Mucosa of descending colon (tissue), 3 donors: ENCODE results near the gene HMGXB3. TPM values are rescaled to one million over a fixed set of nuclear protein-coding genes. Genes with fewer than 3 reads are reported as not detected.

Experiments
- ATAC-seq: fragments of 200-7000 bp; cut with Tn5 transposase; one replicate; pipeline ENCODE4 v1.9.1; 2020; ENCODE audit warnings: mild to moderate bottlenecking, moderate library complexity
- DNase-seq, 3 donors: peaks; one replicate each; pipeline ENCODE4 v3.0.0-alpha.2; 2020
- H3K36me3 ChIP-seq: fragments of 200-600 bp; one replicate; pipeline ENCODE4 v1.8.0; 2021; ENCODE audit warnings: low read depth, mild to moderate bottlenecking
- H3K4me1 ChIP-seq: fragments of 200-600 bp; one replicate; pipeline ENCODE4 v1.8.0; 2021; ENCODE audit warnings: low read depth, mild to moderate bottlenecking
- H3K4me3 ChIP-seq: fragments of 200-600 bp; one replicate; pipeline ENCODE4 v1.8.0; 2021; ENCODE audit warnings: mild to moderate bottlenecking
- H3K9me3 ChIP-seq: fragments of 200-600 bp; one replicate; pipeline ENCODE4 v1.8.0; 2021; ENCODE audit warnings: mild to moderate bottlenecking
- intact Hi-C, 2 donors: fragments of 100-400 bp; cut with DNase I in 1 of 2; cut with micrococcal nuclease in 1 of 2; formaldehyde crosslinking; loops; one replicate each; pipeline versions ENCODE4 v1.11.0 to v1.11.1; 2022; cut with DNase I, micrococcal nuclease
- total RNA-seq, 3 donors: library from RNA; stranded (reverse); fragmentation: NEBNext Ultra II Directional in 2 of 3; extraction: Animal tissue kit (Norgen Biotek cat#: 25700) in 2 of 3; gene quantifications; one replicate each; pipeline versions ENCODE4 v1.2.1 to v1.2.4, GENCODE V29; 2021 to 2023
- TF ChIP-seq, protein P1 (sequence below): fragments of 200-600 bp; IDR thresholded peaks from one replicate; pipeline ENCODE4 v1.8.0; 2022; ENCODE audit warnings: antibody characterized with exemption, mild to moderate bottlenecking
- donor health status: DM: no; HTN: no; CAD: no; lungs with moderate emphysema.
- donor health status: DM: no; HTN: no; CAD: no.
- donor health status: DM: no; HTN: yes; CAD: no.

Gene HMGXB3
- total RNA-seq, 3 donors from 2014 or later: 25.7 to 37.5 (median 31.2) TPM

DNA sequence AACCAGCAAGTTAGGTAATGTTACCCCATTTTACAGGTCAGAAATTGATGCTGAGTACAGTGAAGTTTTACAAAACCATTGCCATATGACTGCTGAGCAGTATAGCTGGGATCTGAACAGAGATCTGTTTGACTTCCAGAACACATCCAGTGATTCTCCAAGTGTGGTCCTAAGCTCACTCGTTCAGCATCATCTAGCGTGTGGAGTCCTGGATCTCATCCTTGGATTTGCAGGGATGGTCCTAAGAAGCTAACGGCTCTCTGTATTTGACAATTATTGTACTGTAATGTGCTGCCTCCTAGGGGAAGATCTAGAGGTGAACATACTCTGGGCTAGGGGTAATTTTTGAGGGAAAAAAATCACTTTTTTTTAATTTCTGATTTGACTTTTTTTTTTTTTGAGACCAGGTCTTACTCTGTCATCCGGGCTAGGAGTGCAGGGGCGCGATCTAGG, 38.6 kb upstream of the HMGXB3 start:
- peak overlapping the region; percentile 53 for H3K4me3 ChIP-seq
- H3K9me3 ChIP-seq: no peaks in the 10 kb centered on the region
- ATAC-seq: no peak
- TF ChIP-seq, protein P1, sequence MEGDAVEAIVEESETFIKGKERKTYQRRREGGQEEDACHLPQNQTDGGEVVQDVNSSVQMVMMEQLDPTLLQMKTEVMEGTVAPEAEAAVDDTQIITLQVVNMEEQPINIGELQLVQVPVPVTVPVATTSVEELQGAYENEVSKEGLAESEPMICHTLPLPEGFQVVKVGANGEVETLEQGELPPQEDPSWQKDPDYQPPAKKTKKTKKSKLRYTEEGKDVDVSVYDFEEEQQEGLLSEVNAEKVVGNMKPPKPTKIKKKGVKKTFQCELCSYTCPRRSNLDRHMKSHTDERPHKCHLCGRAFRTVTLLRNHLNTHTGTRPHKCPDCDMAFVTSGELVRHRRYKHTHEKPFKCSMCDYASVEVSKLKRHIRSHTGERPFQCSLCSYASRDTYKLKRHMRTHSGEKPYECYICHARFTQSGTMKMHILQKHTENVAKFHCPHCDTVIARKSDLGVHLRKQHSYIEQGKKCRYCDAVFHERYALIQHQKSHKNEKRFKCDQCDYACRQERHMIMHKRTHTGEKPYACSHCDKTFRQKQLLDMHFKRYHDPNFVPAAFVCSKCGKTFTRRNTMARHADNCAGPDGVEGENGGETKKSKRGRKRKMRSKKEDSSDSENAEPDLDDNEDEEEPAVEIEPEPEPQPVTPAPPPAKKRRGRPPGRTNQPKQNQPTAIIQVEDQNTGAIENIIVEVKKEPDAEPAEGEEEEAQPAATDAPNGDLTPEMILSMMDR: peak; percentile 13
- H3K36me3 ChIP-seq: no peaks in the 10 kb centered on the region
- H3K4me1 ChIP-seq: peaks cover 23% of the 10 kb centered on the region
- intact Hi-C loops: loop anchor here in 1 of 2 donors (5.0 kb wide), 1 partner anchor 110 kb away; no protein-coding TSS in a partner anchor
- no peak for DNase-seq

DNA sequence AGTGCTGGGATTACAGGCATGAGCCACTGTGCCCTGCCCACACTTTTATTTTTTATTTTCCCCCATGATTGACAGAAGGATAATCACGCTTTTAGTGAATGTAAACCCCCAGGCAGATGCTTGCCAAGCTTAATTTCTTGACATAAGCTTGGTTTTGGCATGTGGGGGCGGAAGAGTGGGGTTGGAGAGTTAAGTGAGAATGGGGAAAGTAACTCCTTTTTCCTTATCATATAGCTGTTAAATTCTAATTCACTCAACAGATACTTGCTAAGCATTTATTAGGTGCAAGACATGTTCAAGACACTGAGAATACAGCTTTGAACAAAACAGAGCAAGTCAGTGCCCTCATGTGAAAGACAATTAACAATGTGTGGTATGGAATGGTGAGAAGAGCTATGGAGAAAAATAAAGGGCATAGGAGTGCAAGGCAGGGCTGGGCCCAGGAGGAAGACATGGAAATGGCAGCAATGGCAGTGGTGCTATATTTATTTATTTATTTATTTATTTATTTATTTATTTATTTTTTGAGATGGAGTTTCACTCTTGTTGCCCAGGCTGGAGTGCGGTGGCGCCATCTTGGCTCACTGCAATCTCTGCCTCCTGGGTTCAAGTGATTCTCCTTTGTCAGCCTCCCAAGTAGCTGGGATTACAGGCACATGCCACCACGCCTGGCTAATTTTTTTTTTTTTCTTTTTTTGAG, 37.8 kb upstream of the HMGXB3 start:
- DNase-seq (no peak), ATAC-seq (no peak)
- TF ChIP-seq, protein P1: no peak
- intact Hi-C loops: loop anchor here in 1 of 2 donors (5.0 kb wide), 1 partner anchor 110 kb away; no protein-coding TSS in a partner anchor
- no peaks in the 10 kb centered on the region for H3K36me3 ChIP-seq
- peaks cover 21% of the 10 kb centered on the region for H3K4me1 ChIP-seq
- H3K9me3 ChIP-seq: no peaks in the 10 kb centered on the region
- H3K4me3 ChIP-seq: no peak overlapping the region

DNA sequence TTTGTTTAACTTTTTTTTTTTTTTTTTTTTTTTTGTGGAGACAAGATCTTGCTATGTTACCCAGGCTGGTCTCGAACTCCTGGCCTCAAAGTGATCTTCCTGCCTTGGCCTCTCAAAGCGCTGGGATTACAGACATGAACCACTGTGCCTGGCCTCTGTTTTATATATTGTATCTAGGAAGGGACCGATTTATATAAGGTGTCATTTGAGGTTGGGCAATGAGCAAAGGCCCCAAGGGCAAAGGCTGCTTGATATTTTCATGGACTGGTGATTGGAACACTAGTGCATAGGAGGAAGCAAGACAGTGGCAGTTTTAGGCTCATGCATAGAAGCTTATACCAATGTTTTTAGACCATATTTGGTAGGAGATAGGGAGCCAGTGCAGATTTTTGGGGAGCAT, 36.8 kb upstream of the HMGXB3 start:
- peaks cover 17% of the 10 kb centered on the region for H3K4me1 ChIP-seq
- ATAC-seq: peak; percentile 3
- DNase-seq: no peak
- TF ChIP-seq, protein P1: no peak
- H3K4me3 ChIP-seq: no peak overlapping the region
- H3K36me3 ChIP-seq: no peaks in the 10 kb centered on the region
- no peaks in the 10 kb centered on the region for H3K9me3 ChIP-seq
- intact Hi-C loops: loop anchor here in 1 of 2 donors (5.0 kb wide), 1 partner anchor 111 kb away; no protein-coding TSS in a partner anchor

DNA sequence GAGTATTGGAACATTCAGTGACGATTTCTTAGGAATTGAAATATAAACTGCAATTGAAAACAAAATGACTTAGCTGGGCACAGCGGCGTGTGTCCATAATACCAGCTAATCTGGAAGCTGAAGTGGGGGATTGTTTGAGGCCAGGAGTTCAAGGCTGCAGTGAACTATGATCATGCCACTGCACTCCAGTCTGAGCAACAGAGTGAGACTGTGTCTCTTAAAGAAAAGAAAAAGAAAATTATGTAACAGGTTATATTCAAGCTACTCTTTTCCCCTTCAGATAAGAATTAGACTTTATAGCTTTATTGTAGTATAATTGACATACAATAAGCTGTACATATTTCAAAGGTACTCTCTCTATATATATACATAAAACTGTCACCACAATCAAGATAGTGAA, 33.6 kb upstream of the HMGXB3 start:
- no peaks in the 10 kb centered on the region for H3K36me3 ChIP-seq
- ATAC-seq (peak; percentile 83), DNase-seq (no peak)
- TF ChIP-seq, protein P1: no peak
- intact Hi-C loops: no loop called here
- H3K4me3 ChIP-seq: no peak overlapping the region
- H3K4me1 ChIP-seq: peaks cover 6% of the 10 kb centered on the region
- H3K9me3 ChIP-seq: no peaks in the 10 kb centered on the region

DNA sequence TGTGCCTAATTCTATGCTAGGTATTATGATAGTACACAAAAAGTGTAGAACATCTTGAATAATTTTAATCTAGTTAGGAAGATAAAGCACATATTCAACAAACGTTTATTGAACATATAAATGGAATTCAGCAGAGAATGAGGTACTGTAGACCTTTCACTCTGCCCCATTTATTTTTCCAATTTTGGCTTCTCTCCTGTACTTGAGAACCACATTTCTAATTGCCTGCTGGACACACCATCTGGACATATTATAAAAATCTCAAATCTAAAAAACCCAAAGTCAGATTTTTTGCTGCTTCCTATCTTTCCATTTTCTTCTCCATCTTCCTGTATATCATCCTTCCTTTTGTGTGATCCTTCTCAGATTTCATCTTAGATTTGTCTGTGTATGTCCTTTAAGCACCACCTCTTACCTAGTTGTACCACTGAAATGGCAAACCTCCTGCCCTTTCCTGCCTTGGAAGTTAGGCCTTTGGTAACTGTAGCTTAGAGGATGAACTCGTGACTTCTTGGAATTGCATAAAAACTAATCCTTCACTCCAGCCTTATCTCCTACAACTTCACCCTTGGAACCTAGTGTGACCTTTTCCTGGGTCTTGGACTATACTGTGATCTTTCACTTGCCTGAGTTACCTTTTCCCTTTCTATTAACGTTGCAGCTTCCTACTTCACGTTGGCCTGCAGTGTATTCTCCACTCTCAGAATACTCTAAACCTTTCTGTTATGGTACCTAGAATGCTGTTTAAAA, 31.2 kb upstream of the HMGXB3 start:
- TF ChIP-seq, protein P1: no peak
- intact Hi-C loops: no loop called here
- ATAC-seq (no peak), DNase-seq (no peak)
- no peaks in the 10 kb centered on the region for H3K36me3 ChIP-seq
- H3K4me3 ChIP-seq: no peak overlapping the region
- H3K9me3 ChIP-seq: no peaks in the 10 kb centered on the region
- peaks cover 6% of the 10 kb centered on the region for H3K4me1 ChIP-seq
